Measurements from ENCODE around the gene SOHLH2.

SOHLH2 gene

DNA sequence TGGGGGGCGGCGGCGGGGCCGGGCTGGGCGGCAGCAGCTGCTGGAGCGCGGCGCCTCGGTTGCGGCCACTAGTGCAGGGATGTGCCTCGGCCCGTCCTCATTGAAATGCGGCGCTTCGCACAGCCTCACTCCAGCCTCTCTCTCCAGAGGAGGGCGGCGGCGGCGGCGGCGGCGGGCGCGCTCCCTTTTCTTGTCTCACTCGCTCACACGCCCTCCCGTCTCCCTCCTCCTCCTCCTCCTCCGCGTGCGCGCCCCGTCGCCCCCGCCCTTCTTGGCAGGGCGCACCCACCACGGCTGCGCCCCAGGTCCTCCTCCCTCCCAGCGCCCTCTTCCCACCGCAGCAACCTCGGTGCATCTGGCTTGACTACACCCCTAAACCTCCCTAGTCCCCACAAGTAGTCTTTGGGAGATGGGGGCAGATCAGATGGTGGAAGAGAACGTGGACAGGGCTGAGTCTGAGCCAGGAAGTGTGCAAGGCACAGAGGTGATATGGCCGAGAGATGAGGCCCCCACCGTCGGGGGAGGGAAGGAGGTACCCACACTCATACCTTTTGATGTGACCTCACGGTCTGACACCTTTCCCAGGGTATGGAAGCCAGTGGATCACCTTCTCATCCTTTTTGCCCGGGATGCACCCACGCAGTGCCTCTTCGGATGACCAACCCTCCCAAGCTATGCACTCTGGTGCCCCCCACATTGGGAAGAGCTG is 83.0 kb downstream of the SOHLH2 start, which contains the start of gene DCLK1:
DCLK1 (minus strand) TSS at position 161 of the 709 bp plus-strand sequence.
- Histone ChIP-seq H3K9me3 (ENCODE audit: insufficient read depth, low read depth, low read length) (no peaks in the 10 kb centered on the region), H3K27ac (ENCODE audit: low read depth, low read length) (no peak within 1 kb of the TSS), H3K4me1 (ENCODE audit: insufficient read depth, low read length) (no peaks in the 10 kb centered on the region), H3K27me3 (ENCODE audit: insufficient read depth, low read length) (peaks cover 59% of the 10 kb centered on the region), H3K36me3 (ENCODE audit: insufficient read depth, low read length) (no peaks in the 10 kb centered on the region), H3K9ac (ENCODE audit: low read depth, low read length) (peak within 1 kb of the TSS; percentile 23), H3K4me3 (ENCODE audit: low read length) (peak within 1 kb of the TSS; percentile 56)
- 8% methylated on average over 48 of the region's 48 CpGs for WGBS

- peaks cover 59% of the 10 kb centered on the region for H3K27me3 ChIP-seq (ENCODE audit: insufficient read depth, low read length)
- no peak overlapping the region for H3K27ac ChIP-seq (ENCODE audit: low read depth, low read length)
- no peaks in the 10 kb centered on the region for H3K36me3 ChIP-seq (ENCODE audit: insufficient read depth, low read length)
- WGBS, result under 1% methylated on average over 61 of the region's 61 CpGs
- no peaks in the 10 kb centered on the region for H3K9me3 ChIP-seq (ENCODE audit: insufficient read depth, low read depth, low read length)
- H3K4me1 ChIP-seq (ENCODE audit: insufficient read depth, low read length), result no peaks in the 10 kb centered on the region
- H3K9ac ChIP-seq (ENCODE audit: low read depth, low read length), result peak overlapping the region; percentile 23
- H3K4me3 ChIP-seq (ENCODE audit: low read length), result peak overlapping the region; percentile 56
Measured at GRCh38 chr13:36130552-36131221, 83.7 kb downstream of the SOHLH2 start.

DNA sequence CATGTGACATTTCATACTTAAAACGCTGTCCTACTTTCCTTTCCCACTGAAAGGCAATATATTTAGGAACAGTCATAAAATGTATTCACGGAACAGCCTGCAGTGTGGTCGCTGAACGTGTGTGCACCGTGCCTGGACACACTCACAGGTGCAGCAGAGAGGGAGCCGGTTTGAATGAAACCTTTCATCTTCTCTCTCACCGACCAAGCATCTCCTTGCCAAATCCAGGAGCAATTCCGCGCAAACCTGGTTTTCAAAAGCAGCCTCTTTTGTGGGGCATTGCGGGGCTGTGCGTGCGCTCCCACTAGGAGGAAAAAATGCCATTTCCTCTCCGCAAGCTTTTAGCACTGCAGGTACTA is 84.2 kb downstream of the SOHLH2 start:
- Histone ChIP-seq H3K4me1 (ENCODE audit: insufficient read depth, low read length) (no peaks in the 10 kb centered on the region), H3K36me3 (ENCODE audit: insufficient read depth, low read length) (no peaks in the 10 kb centered on the region), H3K9me3 (ENCODE audit: insufficient read depth, low read depth, low read length) (no peaks in the 10 kb centered on the region), H3K9ac (ENCODE audit: low read depth, low read length) (peak overlapping the region; percentile 23), H3K27ac (ENCODE audit: low read depth, low read length) (no peak overlapping the region), H3K4me3 (ENCODE audit: low read length) (peak overlapping the region; percentile 56), H3K27me3 (ENCODE audit: insufficient read depth, low read length) (peaks cover 59% of the 10 kb centered on the region)
- 16% methylated on average over 13 of the region's 13 CpGs for WGBS

DNA sequence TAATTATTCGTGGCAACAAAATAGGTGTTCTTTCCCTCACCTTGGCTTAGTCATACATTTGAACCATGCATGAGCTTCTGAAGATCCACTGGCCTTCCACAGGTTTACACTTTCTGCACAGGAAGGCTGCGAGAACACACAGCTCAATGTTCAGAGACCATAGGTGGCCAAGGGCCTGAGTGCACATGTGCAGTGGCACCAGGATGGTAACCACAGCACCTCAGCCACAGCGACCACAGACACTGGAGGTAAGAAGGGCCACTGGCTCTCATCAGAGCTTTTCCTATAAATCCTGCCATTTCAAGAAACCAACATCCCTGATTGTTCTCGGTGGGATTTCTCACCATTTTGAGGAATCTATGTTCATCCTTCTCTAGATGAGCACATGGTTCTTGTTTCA is 84.8 kb downstream of the SOHLH2 start:
- no peaks in the 10 kb centered on the region for H3K4me1 ChIP-seq (ENCODE audit: insufficient read depth, low read length)
- no peak overlapping the region for H3K9ac ChIP-seq (ENCODE audit: low read depth, low read length)
- peaks cover 59% of the 10 kb centered on the region for H3K27me3 ChIP-seq (ENCODE audit: insufficient read depth, low read length)
- H3K27ac ChIP-seq (ENCODE audit: low read depth, low read length), result no peak overlapping the region
- no peaks in the 10 kb centered on the region for H3K9me3 ChIP-seq (ENCODE audit: insufficient read depth, low read depth, low read length)
- WGBS, result 92% methylated on average over 4 of the region's 4 CpGs
- 0 out of 2 replicates have a peak overlapping the region, but pooled peaks have one; percentile 56 for H3K4me3 ChIP-seq (ENCODE audit: low read length)
- no peaks in the 10 kb centered on the region for H3K36me3 ChIP-seq (ENCODE audit: insufficient read depth, low read length)

GRCh38 chr13:36126491-36126890 is 87.9 kb downstream of the SOHLH2 start:
- no peak overlapping the region for H3K9ac ChIP-seq (ENCODE audit: low read depth, low read length)
- H3K27me3 ChIP-seq (ENCODE audit: insufficient read depth, low read length), result peaks cover 40% of the 10 kb centered on the region
- H3K4me3 ChIP-seq (ENCODE audit: low read length), result no peak overlapping the region
- H3K36me3 ChIP-seq (ENCODE audit: insufficient read depth, low read length), result no peaks in the 10 kb centered on the region
- WGBS, result 98% methylated on average over 3 of the region's 3 CpGs
- H3K9me3 ChIP-seq (ENCODE audit: insufficient read depth, low read depth, low read length), result no peaks in the 10 kb centered on the region
- no peak overlapping the region for H3K27ac ChIP-seq (ENCODE audit: low read depth, low read length)
- H3K4me1 ChIP-seq (ENCODE audit: insufficient read depth, low read length), result no peaks in the 10 kb centered on the region

DNA sequence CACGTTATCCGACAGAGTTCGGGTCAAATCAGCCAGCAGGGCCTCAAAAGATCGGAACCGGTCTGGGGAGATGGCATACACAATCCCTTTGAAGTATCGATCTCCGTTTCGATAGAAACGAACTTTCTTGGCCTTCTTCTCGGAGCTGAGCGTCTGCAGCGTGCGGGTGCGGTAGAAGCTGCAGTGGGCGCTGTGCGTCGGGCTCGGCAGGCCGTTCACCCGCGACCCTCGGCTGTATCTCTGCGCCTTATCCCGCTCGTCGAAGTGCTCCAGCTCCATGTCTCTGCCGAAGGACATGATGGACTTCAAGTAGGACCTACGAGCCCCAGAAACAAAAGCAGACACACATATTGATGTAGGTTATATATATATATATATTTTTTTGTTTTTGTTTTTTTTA is 88.5 kb downstream of the SOHLH2 start:
- WGBS, result 95% methylated on average over 27 of the region's 28 CpGs
- H3K27ac ChIP-seq (ENCODE audit: low read depth, low read length), result no peak overlapping the region
- no peaks in the 10 kb centered on the region for H3K9me3 ChIP-seq (ENCODE audit: insufficient read depth, low read depth, low read length)
- peaks cover 36% of the 10 kb centered on the region for H3K27me3 ChIP-seq (ENCODE audit: insufficient read depth, low read length)
- H3K4me1 ChIP-seq (ENCODE audit: insufficient read depth, low read length), result no peaks in the 10 kb centered on the region
- no peak overlapping the region for H3K9ac ChIP-seq (ENCODE audit: low read depth, low read length)
- no peak overlapping the region for H3K4me3 ChIP-seq (ENCODE audit: low read length)
- H3K36me3 ChIP-seq (ENCODE audit: insufficient read depth, low read length), result no peaks in the 10 kb centered on the region

- peaks cover 22% of the 10 kb centered on the region for H3K27me3 ChIP-seq (ENCODE audit: insufficient read depth, low read length)
- no peaks in the 10 kb centered on the region for H3K9me3 ChIP-seq (ENCODE audit: insufficient read depth, low read depth, low read length)
- no peaks in the 10 kb centered on the region for H3K36me3 ChIP-seq (ENCODE audit: insufficient read depth, low read length)
- no peak overlapping the region for H3K4me3 ChIP-seq (ENCODE audit: low read length)
- H3K27ac ChIP-seq (ENCODE audit: low read depth, low read length), result no peak overlapping the region
- H3K9ac ChIP-seq (ENCODE audit: low read depth, low read length), result no peak overlapping the region
- WGBS, result 88% methylated on average over 6 of the region's 6 CpGs
- no peaks in the 10 kb centered on the region for H3K4me1 ChIP-seq (ENCODE audit: insufficient read depth, low read length)
Measured at GRCh38 chr13:36124236-36124822, 90.0 kb downstream of the SOHLH2 start.

Measured in HUES64 (cell line).